ENCODE measurements around the gene BMERB1. TPM values are rescaled to one million over a fixed set of nuclear protein-coding genes. Genes with fewer than 3 reads are reported as not detected.

Gene BMERB1
- total and polyA plus RNA-seq, 2 experiments from 2014 or later: 17.3 to 28.1 TPM

DNA sequence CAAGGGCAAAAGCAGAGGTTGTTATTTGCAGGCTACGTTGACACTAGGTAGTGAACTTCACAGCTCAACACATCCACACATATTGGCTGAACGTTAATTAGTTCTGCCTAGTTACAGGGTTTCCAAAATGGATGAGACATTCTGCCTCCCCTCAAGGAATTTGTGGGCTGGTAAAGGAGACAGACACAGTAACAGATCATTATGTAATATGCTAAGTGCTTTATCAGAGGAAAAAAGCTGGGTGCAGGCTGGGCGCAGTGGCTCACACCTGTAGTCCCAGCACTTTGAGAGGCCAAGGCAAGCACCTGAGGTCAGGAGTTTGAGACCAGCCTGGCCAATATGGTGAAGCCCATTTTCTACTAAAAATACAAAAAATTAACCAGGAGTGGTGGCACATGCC lies 26.2 kb downstream of the BMERB1 start:
- H3K27me3 ChIP-seq (ENCODE audit: insufficient read depth): no peaks in the 10 kb centered on the region
- no peaks in the 10 kb centered on the region for H3F3A ChIP-seq (replicated peaks; ENCODE audit: low read depth)
- H3K4me1 ChIP-seq (ENCODE audit: insufficient read depth): no peaks in the 10 kb centered on the region
- no peaks in the 10 kb centered on the region for H3K36me3 ChIP-seq (ENCODE audit: insufficient read depth)
- no peaks in the 10 kb centered on the region for H3K9me3 Mint-ChIP-seq
- no peak overlapping the region for H3K4me3 ChIP-seq
- no peak overlapping the region for H3K27ac ChIP-seq (ENCODE audit: low read depth)
- TF ChIP-seq STAT1 (IDR thresholded peaks at IDR 0.05; ENCODE audit: unreplicated experiment) (no peak), ZNF331 (CRISPR knock-in tag; IDR thresholded peaks at IDR 0.05; ENCODE audit: low read depth) (no peak), JUNB (IDR thresholded peaks at IDR 0.05; ENCODE audit: unreplicated experiment) (no peak), ZNF114 (CRISPR knock-in tag; IDR thresholded peaks at IDR 0.05) (no peak)
- TF ChIP-seq, protein P1, sequence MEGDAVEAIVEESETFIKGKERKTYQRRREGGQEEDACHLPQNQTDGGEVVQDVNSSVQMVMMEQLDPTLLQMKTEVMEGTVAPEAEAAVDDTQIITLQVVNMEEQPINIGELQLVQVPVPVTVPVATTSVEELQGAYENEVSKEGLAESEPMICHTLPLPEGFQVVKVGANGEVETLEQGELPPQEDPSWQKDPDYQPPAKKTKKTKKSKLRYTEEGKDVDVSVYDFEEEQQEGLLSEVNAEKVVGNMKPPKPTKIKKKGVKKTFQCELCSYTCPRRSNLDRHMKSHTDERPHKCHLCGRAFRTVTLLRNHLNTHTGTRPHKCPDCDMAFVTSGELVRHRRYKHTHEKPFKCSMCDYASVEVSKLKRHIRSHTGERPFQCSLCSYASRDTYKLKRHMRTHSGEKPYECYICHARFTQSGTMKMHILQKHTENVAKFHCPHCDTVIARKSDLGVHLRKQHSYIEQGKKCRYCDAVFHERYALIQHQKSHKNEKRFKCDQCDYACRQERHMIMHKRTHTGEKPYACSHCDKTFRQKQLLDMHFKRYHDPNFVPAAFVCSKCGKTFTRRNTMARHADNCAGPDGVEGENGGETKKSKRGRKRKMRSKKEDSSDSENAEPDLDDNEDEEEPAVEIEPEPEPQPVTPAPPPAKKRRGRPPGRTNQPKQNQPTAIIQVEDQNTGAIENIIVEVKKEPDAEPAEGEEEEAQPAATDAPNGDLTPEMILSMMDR (conservative IDR thresholded peaks at IDR 0.05; ENCODE audit: low read depth in 2 of 2): 0 out of 4 replicates have a peak, but pooled peaks of 1 of the 2 experiments have one; percentile 0
- TF ChIP-seq, protein P2, sequence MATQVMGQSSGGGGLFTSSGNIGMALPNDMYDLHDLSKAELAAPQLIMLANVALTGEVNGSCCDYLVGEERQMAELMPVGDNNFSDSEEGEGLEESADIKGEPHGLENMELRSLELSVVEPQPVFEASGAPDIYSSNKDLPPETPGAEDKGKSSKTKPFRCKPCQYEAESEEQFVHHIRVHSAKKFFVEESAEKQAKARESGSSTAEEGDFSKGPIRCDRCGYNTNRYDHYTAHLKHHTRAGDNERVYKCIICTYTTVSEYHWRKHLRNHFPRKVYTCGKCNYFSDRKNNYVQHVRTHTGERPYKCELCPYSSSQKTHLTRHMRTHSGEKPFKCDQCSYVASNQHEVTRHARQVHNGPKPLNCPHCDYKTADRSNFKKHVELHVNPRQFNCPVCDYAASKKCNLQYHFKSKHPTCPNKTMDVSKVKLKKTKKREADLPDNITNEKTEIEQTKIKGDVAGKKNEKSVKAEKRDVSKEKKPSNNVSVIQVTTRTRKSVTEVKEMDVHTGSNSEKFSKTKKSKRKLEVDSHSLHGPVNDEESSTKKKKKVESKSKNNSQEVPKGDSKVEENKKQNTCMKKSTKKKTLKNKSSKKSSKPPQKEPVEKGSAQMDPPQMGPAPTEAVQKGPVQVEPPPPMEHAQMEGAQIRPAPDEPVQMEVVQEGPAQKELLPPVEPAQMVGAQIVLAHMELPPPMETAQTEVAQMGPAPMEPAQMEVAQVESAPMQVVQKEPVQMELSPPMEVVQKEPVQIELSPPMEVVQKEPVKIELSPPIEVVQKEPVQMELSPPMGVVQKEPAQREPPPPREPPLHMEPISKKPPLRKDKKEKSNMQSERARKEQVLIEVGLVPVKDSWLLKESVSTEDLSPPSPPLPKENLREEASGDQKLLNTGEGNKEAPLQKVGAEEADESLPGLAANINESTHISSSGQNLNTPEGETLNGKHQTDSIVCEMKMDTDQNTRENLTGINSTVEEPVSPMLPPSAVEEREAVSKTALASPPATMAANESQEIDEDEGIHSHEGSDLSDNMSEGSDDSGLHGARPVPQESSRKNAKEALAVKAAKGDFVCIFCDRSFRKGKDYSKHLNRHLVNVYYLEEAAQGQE (IDR thresholded peaks at IDR 0.05; ENCODE audit: unreplicated experiment): no peak
- no peaks in the 10 kb centered on the region; the same call in 2 of the 3 replicates for H3K36me3 Mint-ChIP-seq (ENCODE audit: low read depth)
- H3K4me3 Mint-ChIP-seq: no peak overlapping the region
- no peaks in the 10 kb centered on the region for H3K9me2 ChIP-seq (ENCODE audit: insufficient read depth)
- no peaks in the 10 kb centered on the region for H3K4me1 Mint-ChIP-seq
- H2AFZ ChIP-seq: no peak overlapping the region
- DNase-seq (ENCODE audit: low spot score) (no peak), ATAC-seq (no peak)
- peaks cover 9% of the 10 kb centered on the region for H3K27me3 Mint-ChIP-seq (ENCODE audit: insufficient read depth, low read depth, poor library complexity)
- no peak overlapping the region for H3K27ac Mint-ChIP-seq
- H3K79me2 ChIP-seq (replicated peaks; ENCODE audit: insufficient read depth): no peaks in the 10 kb centered on the region; the same call in 1 of the 2 replicates
- no peak overlapping the region for H3K4me2 ChIP-seq
- no peaks in the 10 kb centered on the region for H4K20me1 ChIP-seq (replicated peaks; ENCODE audit: insufficient read depth)

DNA sequence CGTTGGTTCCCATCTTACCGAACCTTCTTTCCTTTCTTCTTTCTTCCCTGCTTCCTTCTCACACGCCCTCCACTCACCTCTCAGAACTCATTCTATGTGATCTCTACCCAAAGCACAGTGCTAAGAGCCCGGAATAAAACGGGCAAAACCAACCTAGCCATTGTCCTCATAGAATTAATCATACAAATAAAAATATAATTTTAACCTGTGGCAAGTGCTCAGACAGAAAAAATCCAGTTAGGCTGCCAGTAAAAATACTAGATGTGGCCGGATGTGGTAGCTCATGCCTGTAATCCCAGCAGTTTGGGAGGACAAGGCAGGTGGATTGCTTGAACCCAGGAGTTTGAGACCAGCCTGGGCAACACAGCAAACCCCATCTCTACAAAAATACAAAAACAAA lies 27.0 kb downstream of the BMERB1 start:
- no peaks in the 10 kb centered on the region; the same call in 1 of the 2 replicates for H3K79me2 ChIP-seq (replicated peaks; ENCODE audit: insufficient read depth)
- Mint-ChIP-seq H3K4me1 (no peaks in the 10 kb centered on the region), H3K27ac (no peak overlapping the region), H3K36me3 (ENCODE audit: low read depth) (no peaks in the 10 kb centered on the region; the same call in 2 of the 3 replicates), H3K4me3 (no peak overlapping the region), H3K9me3 (peaks cover 2% of the 10 kb centered on the region; the same call in 1 of the 3 replicates), H3K27me3 (ENCODE audit: insufficient read depth, low read depth, poor library complexity) (peaks cover 9% of the 10 kb centered on the region)
- no peaks in the 10 kb centered on the region for H3K36me3 ChIP-seq (ENCODE audit: insufficient read depth)
- no peak overlapping the region for H3K4me3 ChIP-seq
- H3F3A ChIP-seq (replicated peaks; ENCODE audit: low read depth): no peaks in the 10 kb centered on the region
- H3K4me1 ChIP-seq (ENCODE audit: insufficient read depth): no peaks in the 10 kb centered on the region
- no peaks in the 10 kb centered on the region for H3K27me3 ChIP-seq (ENCODE audit: insufficient read depth)
- H2AFZ ChIP-seq: no peak overlapping the region
- H4K20me1 ChIP-seq (replicated peaks; ENCODE audit: insufficient read depth): no peaks in the 10 kb centered on the region
- ATAC-seq: no peak
- H3K9me2 ChIP-seq (ENCODE audit: insufficient read depth): no peaks in the 10 kb centered on the region
- H3K27ac ChIP-seq (ENCODE audit: low read depth): no peak overlapping the region
- no peak for DNase-seq (ENCODE audit: low spot score)
- H3K4me2 ChIP-seq: no peak overlapping the region
- TF ChIP-seq POLR2AphosphoS5 (IDR thresholded peaks at IDR 0.05; ENCODE audit: low read depth) (no peak), JUNB (IDR thresholded peaks at IDR 0.05; ENCODE audit: unreplicated experiment) (no peak), EZH2 (IDR thresholded peaks at IDR 0.05; ENCODE audit: low read depth, unreplicated experiment) (no peak)
- TF ChIP-seq, protein P1 (conservative IDR thresholded peaks at IDR 0.05; ENCODE audit: low read depth in 2 of 2): no peak
- TF ChIP-seq, protein P2 (IDR thresholded peaks at IDR 0.05; ENCODE audit: unreplicated experiment): no peak
- TF ChIP-seq, protein P3, sequence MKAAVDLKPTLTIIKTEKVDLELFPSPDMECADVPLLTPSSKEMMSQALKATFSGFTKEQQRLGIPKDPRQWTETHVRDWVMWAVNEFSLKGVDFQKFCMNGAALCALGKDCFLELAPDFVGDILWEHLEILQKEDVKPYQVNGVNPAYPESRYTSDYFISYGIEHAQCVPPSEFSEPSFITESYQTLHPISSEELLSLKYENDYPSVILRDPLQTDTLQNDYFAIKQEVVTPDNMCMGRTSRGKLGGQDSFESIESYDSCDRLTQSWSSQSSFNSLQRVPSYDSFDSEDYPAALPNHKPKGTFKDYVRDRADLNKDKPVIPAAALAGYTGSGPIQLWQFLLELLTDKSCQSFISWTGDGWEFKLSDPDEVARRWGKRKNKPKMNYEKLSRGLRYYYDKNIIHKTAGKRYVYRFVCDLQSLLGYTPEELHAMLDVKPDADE (IDR thresholded peaks at IDR 0.05): no peak
